Endothelial cell (in vitro differentiated cells): ENCODE data around the gene KCTD15. TPM values are rescaled to one million over a fixed set of nuclear protein-coding genes. Genes with fewer than 3 reads are reported as not detected.

Experiments
- DNase-seq: peaks from one replicate; pipeline ENCODE4 v3.0.0; 2021; ENCODE audit warnings: low spot score
- H3K27ac Mint-ChIP-seq: one replicate; pipeline ENCODE4 v1.8.0; 2021; ENCODE audit warnings: mixed read lengths, inconsistent platforms; ENCODE audit not compliant: unreplicated experiment
- H3K27me3 Mint-ChIP-seq: one replicate; pipeline ENCODE4 v1.8.0; 2021; ENCODE audit warnings: mild to moderate bottlenecking, moderate library complexity, mixed read lengths, inconsistent platforms; ENCODE audit not compliant: unreplicated experiment
- H3K36me3 Mint-ChIP-seq: one replicate; pipeline ENCODE4 v1.8.0; 2021; ENCODE audit warnings: mild to moderate bottlenecking, low read depth, mixed read lengths, inconsistent platforms; ENCODE audit not compliant: unreplicated experiment
- H3K4me1 Mint-ChIP-seq: one replicate; pipeline ENCODE4 v1.8.0; 2021; ENCODE audit warnings: mild to moderate bottlenecking, mixed read lengths, inconsistent platforms; ENCODE audit not compliant: unreplicated experiment
- H3K4me3 Mint-ChIP-seq: one replicate; pipeline ENCODE4 v1.8.0; 2021; ENCODE audit warnings: mild to moderate bottlenecking, mixed read lengths, inconsistent platforms; ENCODE audit not compliant: unreplicated experiment
- H3K9me3 Mint-ChIP-seq: one replicate; pipeline ENCODE4 v1.8.0; 2021; ENCODE audit warnings: mixed read lengths, inconsistent platforms; ENCODE audit not compliant: unreplicated experiment
- CTCF ChIP-seq: fragments of 200-600 bp; sonication (generic); IDR thresholded peaks from one replicate; pipeline ENCODE4 v1.5.0; 2021; ENCODE audit warnings: antibody characterized with exemption; ENCODE audit not compliant: unreplicated experiment
- total RNA-seq: library from RNA; stranded (reverse); fragmentation: NEBNext Ultra II Directional; extraction: Animal tissue kit (Norgen Biotek cat#: 25700); gene quantifications from one replicate; pipeline ENCODE4 v1.2.1, GENCODE V29; 2021; ENCODE audit not compliant: unreplicated experiment

Gene KCTD15
- total RNA-seq, 1 donor from 2014 or later = 81.1 TPM

- Mint-ChIP-seq H3K4me3 (peak overlapping the region; percentile 97), H3K4me1 (peaks cover 33% of the 10 kb centered on the region), H3K27ac (peak overlapping the region; percentile 81)
These were observed 1.4 kb downstream of the KCTD15 start for GRCh38 chr19:33797802-33798671.

GRCh38 chr19:33798681-33799111 lies 2.0 kb downstream of the KCTD15 start:
- Mint-ChIP-seq H3K9me3 (no peaks in the 10 kb centered on the region), H3K4me1 (peaks cover 38% of the 10 kb centered on the region), H3K36me3 (peaks cover 25% of the 10 kb centered on the region), H3K27me3 (peaks cover 4% of the 10 kb centered on the region), H3K4me3 (peak overlapping the region; percentile 94), H3K27ac (peak overlapping the region; percentile 64)
- DNase-seq = peak; percentile 18
- no peak for TF ChIP-seq CTCF

More at GRCh38 chr19:33797802-33798671, 1.4 kb downstream of the KCTD15 start:
- Mint-ChIP-seq H3K36me3 (peaks cover 25% of the 10 kb centered on the region), H3K27me3 (peaks cover 3% of the 10 kb centered on the region), H3K9me3 (no peaks in the 10 kb centered on the region)
- peak; percentile 65 for DNase-seq
- no peak for TF ChIP-seq CTCF

- DNase-seq = no peak
- Mint-ChIP-seq H3K4me3 (peak overlapping the region; percentile 94), H3K9me3 (no peaks in the 10 kb centered on the region), H3K4me1 (peaks cover 38% of the 10 kb centered on the region), H3K27me3 (peaks cover 4% of the 10 kb centered on the region), H3K27ac (no peak overlapping the region), H3K36me3 (peaks cover 26% of the 10 kb centered on the region)
- no peak for TF ChIP-seq CTCF
These were observed 2.8 kb downstream of the KCTD15 start for GRCh38 chr19:33799476-33799875.

GRCh38 chr19:33800012-33800680 lies 3.5 kb downstream of the KCTD15 start:
- no peak overlapping the region for H3K27ac Mint-ChIP-seq

More at GRCh38 chr19:33800012-33800680, 3.5 kb downstream of the KCTD15 start:
- Mint-ChIP-seq H3K4me1 (peaks cover 38% of the 10 kb centered on the region), H3K9me3 (no peaks in the 10 kb centered on the region), H3K4me3 (peak overlapping the region; percentile 94), H3K27me3 (peaks cover 4% of the 10 kb centered on the region), H3K36me3 (peaks cover 30% of the 10 kb centered on the region)
- no peak for TF ChIP-seq CTCF
- no peak for DNase-seq
